ENCODE measurements around the gene TMEM273. TPM values are rescaled to one million over a fixed set of nuclear protein-coding genes. Genes with fewer than 3 reads are reported as not detected.

TMEM273 gene
- total RNA-seq, 1 donor from 2014 or later = 0.39 TPM

DNA sequence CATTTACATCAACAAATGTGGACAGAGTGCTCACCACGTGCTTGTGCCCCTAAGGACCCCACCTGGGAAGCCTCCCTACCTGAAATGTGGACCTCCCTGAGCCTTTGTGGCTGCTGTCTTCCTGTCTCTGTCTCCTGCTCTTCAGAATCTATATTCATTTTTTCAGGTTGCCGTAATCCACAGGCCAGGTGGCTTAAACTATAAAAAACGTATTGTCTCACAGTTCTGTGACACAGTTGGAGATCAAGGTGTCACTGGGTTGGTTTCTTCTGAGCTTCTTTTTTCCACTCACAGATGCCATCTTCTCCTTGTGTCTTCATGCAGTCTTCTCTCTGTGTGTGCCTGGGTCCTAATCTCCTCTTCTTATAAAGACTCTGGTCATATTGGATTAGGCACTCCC lies 67.3 kb downstream of the TMEM273 start:
- peaks cover 5% of the 10 kb centered on the region for H3K36me3 Mint-ChIP-seq (ENCODE audit: unreplicated experiment)
- H3K27me3 Mint-ChIP-seq (ENCODE audit: unreplicated experiment) = no peaks in the 10 kb centered on the region
- no peak overlapping the region for H3K27ac Mint-ChIP-seq (ENCODE audit: unreplicated experiment)
- no peak overlapping the region for H3K4me3 Mint-ChIP-seq (ENCODE audit: unreplicated experiment)
- DNase-seq = no peak
- no peaks in the 10 kb centered on the region for H3K9me3 Mint-ChIP-seq (ENCODE audit: unreplicated experiment)
- peaks cover 13% of the 10 kb centered on the region for H3K4me1 Mint-ChIP-seq (ENCODE audit: low read depth, unreplicated experiment)
- TF ChIP-seq, protein P1, sequence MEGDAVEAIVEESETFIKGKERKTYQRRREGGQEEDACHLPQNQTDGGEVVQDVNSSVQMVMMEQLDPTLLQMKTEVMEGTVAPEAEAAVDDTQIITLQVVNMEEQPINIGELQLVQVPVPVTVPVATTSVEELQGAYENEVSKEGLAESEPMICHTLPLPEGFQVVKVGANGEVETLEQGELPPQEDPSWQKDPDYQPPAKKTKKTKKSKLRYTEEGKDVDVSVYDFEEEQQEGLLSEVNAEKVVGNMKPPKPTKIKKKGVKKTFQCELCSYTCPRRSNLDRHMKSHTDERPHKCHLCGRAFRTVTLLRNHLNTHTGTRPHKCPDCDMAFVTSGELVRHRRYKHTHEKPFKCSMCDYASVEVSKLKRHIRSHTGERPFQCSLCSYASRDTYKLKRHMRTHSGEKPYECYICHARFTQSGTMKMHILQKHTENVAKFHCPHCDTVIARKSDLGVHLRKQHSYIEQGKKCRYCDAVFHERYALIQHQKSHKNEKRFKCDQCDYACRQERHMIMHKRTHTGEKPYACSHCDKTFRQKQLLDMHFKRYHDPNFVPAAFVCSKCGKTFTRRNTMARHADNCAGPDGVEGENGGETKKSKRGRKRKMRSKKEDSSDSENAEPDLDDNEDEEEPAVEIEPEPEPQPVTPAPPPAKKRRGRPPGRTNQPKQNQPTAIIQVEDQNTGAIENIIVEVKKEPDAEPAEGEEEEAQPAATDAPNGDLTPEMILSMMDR (IDR thresholded peaks at IDR 0.05; ENCODE audit: partially characterized antibody, unreplicated experiment) = no peak

DNA sequence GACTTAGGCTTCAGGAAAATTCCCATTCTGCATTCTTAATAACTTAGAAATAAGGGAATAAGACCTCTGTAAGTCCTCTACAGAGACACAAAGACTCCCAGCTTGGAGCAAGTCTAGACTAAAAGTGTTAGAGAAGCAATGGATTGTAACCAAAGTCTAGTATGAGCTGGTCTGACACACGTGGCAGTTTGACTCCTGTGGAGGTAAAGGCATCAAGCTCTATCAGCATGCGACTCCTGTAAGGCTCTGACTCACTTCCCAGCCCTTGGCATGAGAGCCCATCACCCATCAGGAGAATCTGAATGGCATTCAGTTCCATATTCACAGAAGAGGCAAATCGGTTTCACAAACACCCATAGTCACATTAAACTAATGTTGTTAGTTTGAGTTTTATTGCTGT lies 68.4 kb downstream of the TMEM273 start:
- no peak for DNase-seq
- H3K9me3 Mint-ChIP-seq (ENCODE audit: unreplicated experiment) = no peaks in the 10 kb centered on the region
- H3K36me3 Mint-ChIP-seq (ENCODE audit: unreplicated experiment) = peaks cover 5% of the 10 kb centered on the region
- H3K27me3 Mint-ChIP-seq (ENCODE audit: unreplicated experiment) = no peaks in the 10 kb centered on the region
- TF ChIP-seq, protein P1 (IDR thresholded peaks at IDR 0.05; ENCODE audit: partially characterized antibody, unreplicated experiment) = no peak
- no peak overlapping the region for H3K27ac Mint-ChIP-seq (ENCODE audit: unreplicated experiment)
- H3K4me1 Mint-ChIP-seq (ENCODE audit: low read depth, unreplicated experiment) = peaks cover 13% of the 10 kb centered on the region
- no peak overlapping the region for H3K4me3 Mint-ChIP-seq (ENCODE audit: unreplicated experiment)

DNA sequence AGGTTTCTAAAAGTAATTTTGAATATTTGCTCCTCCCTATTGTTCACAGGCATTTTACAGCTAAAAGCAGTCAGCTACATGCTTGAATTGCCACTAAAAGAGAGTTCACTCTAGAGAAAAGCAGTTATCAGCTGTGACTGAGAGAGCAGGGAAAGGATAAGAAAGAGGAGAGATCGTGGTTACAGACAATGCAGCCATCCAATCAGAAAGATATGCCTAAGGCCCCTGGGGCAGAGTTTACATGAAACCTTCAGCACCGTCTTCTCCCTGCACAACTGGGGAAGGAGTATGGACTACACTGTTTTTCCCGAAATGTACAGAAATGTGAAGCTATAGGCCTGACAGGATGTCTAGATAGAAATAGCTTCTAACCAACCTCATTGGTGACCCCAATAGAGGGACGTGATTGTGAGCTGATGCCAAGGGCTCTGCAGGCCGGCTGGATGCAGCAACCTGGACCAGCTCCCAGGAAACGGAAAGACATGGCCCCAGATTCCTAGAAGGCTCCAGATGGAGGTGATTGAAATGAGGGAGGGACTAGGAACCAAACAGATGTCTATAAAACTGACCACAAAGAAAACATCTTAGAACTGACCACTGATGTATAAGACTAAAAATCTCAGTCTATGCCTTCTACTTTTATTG lies 69.6 kb downstream of the TMEM273 start:
- DNase-seq = no peak
- TF ChIP-seq, protein P1 (IDR thresholded peaks at IDR 0.05; ENCODE audit: partially characterized antibody, unreplicated experiment) = no peak
- H3K4me3 Mint-ChIP-seq (ENCODE audit: unreplicated experiment) = no peak overlapping the region
- H3K36me3 Mint-ChIP-seq (ENCODE audit: unreplicated experiment) = peaks cover 5% of the 10 kb centered on the region
- H3K9me3 Mint-ChIP-seq (ENCODE audit: unreplicated experiment) = no peaks in the 10 kb centered on the region
- no peak overlapping the region for H3K27ac Mint-ChIP-seq (ENCODE audit: unreplicated experiment)
- peaks cover 13% of the 10 kb centered on the region for H3K4me1 Mint-ChIP-seq (ENCODE audit: low read depth, unreplicated experiment)
- H3K27me3 Mint-ChIP-seq (ENCODE audit: unreplicated experiment) = no peaks in the 10 kb centered on the region

DNA sequence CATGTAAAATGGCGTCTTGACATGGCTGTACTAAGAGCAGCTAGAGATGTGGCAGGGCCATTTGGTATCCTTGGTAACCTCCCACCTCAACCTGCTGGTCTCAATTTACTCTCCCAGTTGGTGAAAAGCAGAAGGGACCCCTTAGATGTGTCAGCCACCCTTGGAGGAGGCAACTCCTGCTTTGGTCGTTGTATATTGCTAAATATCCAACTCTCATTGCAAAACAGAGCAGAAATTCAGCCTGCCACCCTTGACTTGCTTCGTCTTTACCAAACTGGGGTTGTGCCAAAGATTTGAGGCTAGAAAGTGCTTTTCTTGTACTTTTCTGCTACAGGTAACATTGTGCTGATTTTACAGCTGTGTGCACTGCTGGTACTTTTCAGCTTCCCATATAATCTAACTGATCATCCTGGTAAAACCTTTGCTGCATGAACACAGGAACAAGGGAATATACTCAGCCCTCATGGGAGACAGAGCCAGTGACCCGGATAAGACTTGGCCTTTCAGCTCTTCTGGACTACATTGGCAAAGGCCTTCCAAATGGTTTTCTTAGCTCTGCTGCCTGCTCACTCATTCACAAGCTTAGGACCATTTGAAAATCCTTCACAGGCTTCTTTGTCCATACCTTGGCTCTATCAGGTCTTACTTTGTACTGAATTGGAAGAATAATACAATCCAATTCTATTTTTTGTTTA lies 70.7 kb downstream of the TMEM273 start:
- Mint-ChIP-seq H3K4me3 (ENCODE audit: unreplicated experiment) (no peak overlapping the region), H3K36me3 (ENCODE audit: unreplicated experiment) (peaks cover 5% of the 10 kb centered on the region), H3K4me1 (ENCODE audit: low read depth, unreplicated experiment) (peaks cover 13% of the 10 kb centered on the region), H3K27ac (ENCODE audit: unreplicated experiment) (no peak overlapping the region), H3K9me3 (ENCODE audit: unreplicated experiment) (no peaks in the 10 kb centered on the region), H3K27me3 (ENCODE audit: unreplicated experiment) (no peaks in the 10 kb centered on the region)
- DNase-seq = no peak
- TF ChIP-seq, protein P1 (IDR thresholded peaks at IDR 0.05; ENCODE audit: partially characterized antibody, unreplicated experiment) = no peak
